CD8-positive, alpha-beta memory T cell (primary cell): ENCODE data around the gene LHB. TPM values are rescaled to one million over a fixed set of nuclear protein-coding genes. Genes with fewer than 3 reads are reported as not detected.
A peak's percentile ranks its signal among the peaks of the same experiment; 100 is the strongest.

Experiments used
- CTCF ChIA-PET: fragments of 350-600 bp; sonication (Branson Sonifier 250); formaldehyde crosslinking; loops from one replicate; lab custom pipeline; 2021; ENCODE audit warnings: antibody characterized with exemption; lab: Charles Lee
- POLR2A ChIA-PET: fragments of 350-600 bp; sonication (Branson Sonifier 250); formaldehyde crosslinking; loops from one replicate; lab custom pipeline; 2021; ENCODE audit warnings: antibody characterized with exemption; lab: Charles Lee
- DNase-seq, 5 donors: peaks; one replicate each; pipeline versions ENCODE4 v3.0.0 to v3.0.0-alpha.2; 2020 to 2022; ENCODE audit warnings: mixed read lengths in 1 of 5
- H3K27ac ChIP-seq: one replicate; pipeline ENCODE4 v1.7.0; 2013; ENCODE audit warnings: low read depth, mild to moderate bottlenecking, low read length, moderate library complexity
- H3K27me3 ChIP-seq: 2 replicates; pipeline ENCODE4 v1.7.0; 2013; ENCODE audit warnings: low read length, mild to moderate bottlenecking; ENCODE audit not compliant: insufficient read depth, poor library complexity, severe bottlenecking
- H3K36me3 ChIP-seq: 2 replicates; pipeline ENCODE4 v1.7.0; 2013; ENCODE audit warnings: mild to moderate bottlenecking, low read length, moderate library complexity; ENCODE audit not compliant: insufficient read depth
- H3K4me1 ChIP-seq: 2 replicates; pipeline ENCODE4 v1.7.0; 2013; ENCODE audit warnings: mild to moderate bottlenecking, low read length, moderate library complexity; ENCODE audit not compliant: insufficient read depth
- H3K4me3 ChIP-seq: 2 replicates; pipeline ENCODE4 v1.7.0; 2013; ENCODE audit warnings: mild to moderate bottlenecking, low read length
- H3K9me3 ChIP-seq: 2 replicates; pipeline ENCODE4 v1.7.0; 2013; ENCODE audit warnings: mild to moderate bottlenecking, low read length
- H3K27ac Mint-ChIP-seq, 8 donors: one replicate each; pipeline ENCODE4 v1.8.0; 2020 to 2021; ENCODE audit warnings: mixed read lengths in 8 of 8, mild to moderate bottlenecking in 6 of 8, inconsistent platforms in 3 of 8, moderate library complexity in 3 of 8
- H3K27me3 Mint-ChIP-seq, 2 donors: one replicate each; pipeline ENCODE4 v1.8.0; 2020 to 2021; ENCODE audit warnings: mixed read lengths in 2 of 2, mild to moderate bottlenecking in 1 of 2, moderate library complexity in 1 of 2
- H3K36me3 Mint-ChIP-seq, 3 donors: one replicate each; pipeline ENCODE4 v1.8.0; 2020 to 2021; ENCODE audit warnings: mixed read lengths in 3 of 3, inconsistent platforms in 1 of 3, mild to moderate bottlenecking in 1 of 3
- H3K4me1 Mint-ChIP-seq, 3 donors: one replicate each; pipeline ENCODE4 v1.8.0; 2020 to 2021; ENCODE audit warnings: mixed read lengths in 3 of 3, inconsistent platforms in 1 of 3, mild to moderate bottlenecking in 1 of 3
- H3K4me3 Mint-ChIP-seq, 7 donors: one replicate each; pipeline ENCODE4 v1.8.0; 2020 to 2021; ENCODE audit warnings: mixed read lengths in 7 of 7, mild to moderate bottlenecking in 6 of 7, moderate library complexity in 4 of 7, inconsistent platforms in 2 of 7
- H3K9me3 Mint-ChIP-seq, 5 donors: one replicate each; pipeline ENCODE4 v1.8.0; 2020 to 2022; ENCODE audit warnings: mixed read lengths in 5 of 5, mild to moderate bottlenecking in 3 of 5, moderate library complexity in 2 of 5, inconsistent platforms in 1 of 5
- polyA plus RNA-seq: library from polyadenylated mRNA; unstranded; fragments of 300-500 nt; fragmentation: Illumina TruSeq; gene quantifications from one replicate; pipeline ENCODE4 v1.2.3, GENCODE V29; 2021
- total RNA-seq, 2 experiments: library from RNA; stranded (reverse); gene quantifications; one replicate each; pipeline ENCODE4 v1.2.3, GENCODE V29; 2021

The LHB gene
- total and polyA plus RNA-seq, 3 experiments from 2014 or later, result not detected

DNA sequence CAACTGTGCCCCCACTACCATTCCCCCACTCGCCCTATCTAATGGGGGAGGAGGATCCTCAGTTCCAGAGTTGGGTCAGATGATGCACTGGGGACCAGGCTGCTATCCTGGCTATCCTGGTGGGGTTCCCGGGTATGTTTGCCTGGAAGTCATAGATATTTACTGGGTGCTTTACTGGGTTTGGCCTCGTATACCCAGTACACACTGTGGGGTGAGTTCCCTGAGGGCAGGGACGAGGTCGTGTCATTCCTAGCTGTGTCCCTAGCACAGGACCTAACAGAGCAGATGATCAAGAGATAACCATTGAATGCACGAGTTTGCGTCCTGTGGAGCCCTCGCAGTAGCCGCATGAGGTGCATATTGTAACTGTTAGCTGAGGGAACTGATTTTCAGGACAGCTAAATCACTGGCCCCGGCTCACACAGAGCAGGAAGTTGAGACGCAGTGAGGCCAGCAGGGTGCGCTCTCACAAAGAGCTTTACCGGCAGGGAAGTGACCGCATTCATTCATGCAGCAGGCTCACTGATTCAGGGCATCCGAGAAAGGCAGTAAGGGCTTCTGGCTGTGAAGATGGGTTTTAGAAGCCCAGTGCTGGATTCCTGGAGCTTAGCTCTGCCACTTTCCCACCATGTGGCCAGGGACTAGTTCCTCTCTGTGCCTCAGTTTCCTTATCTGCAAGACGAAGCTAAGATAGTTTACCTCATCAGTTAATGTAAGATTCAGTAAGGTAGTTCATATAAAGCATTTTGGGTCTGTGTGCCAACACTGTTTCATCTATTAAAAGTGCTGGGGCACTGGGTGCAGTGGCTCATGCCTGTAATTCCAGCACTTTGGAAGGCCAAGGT is 17.2 kb downstream of the LHB start:
- peaks cover 10 to 24% (median 14%) of the 10 kb centered on the region in 3 donors for H3K4me1 Mint-ChIP-seq
- POLR2A ChIA-PET, result no interaction called here

DNA sequence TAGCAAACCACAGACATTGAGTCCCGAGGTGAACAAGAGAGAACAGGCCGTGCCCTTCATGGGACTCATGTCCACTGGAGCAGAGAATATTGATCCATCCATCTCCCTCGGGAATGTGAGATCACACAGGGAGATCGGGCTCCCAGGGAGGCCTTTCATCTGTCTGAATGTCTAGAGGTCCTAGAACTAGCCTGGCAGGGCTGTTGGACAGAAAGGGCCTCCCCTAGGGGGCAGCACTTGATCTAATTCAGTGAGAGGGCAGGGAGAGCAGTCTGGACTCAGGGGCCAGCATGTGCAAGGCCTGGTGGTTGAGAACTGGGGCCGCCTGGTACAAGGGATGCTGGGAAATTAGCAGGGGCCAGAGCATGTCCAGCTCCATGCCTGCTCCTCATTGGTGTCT is 18.9 kb downstream of the LHB start:
- POLR2A ChIA-PET, result interaction anchor here (0.6 kb wide), 1 partner anchor 85 kb away, joined by 5 read pairs; no protein-coding TSS in a partner anchor
- CTCF ChIA-PET, result interaction anchor here (1.4 to 3.1 kb wide), 5 partner anchors 21 to 148 kb away, joined by 3 to 11 read pairs (median 9); partner anchors contain the start of gene LIN7B
- H3K27ac Mint-ChIP-seq, result peak overlapping the region in 1 of 8 donors; percentile 75
- H3K27me3 ChIP-seq, result no peaks in the 10 kb centered on the region
- no peak overlapping the region for H3K4me3 Mint-ChIP-seq
- peaks cover 0 to 2% of the 10 kb centered on the region in 2 donors for H3K27me3 Mint-ChIP-seq
- DNase-seq, result peak in 2 of 5 donors; percentile 29 to 60
- no peak overlapping the region for H3K27ac ChIP-seq
- H3K36me3 Mint-ChIP-seq, result peaks cover 0 to 20% (median 0%) of the 10 kb centered on the region in 3 donors
- H3K4me3 ChIP-seq, result no peak overlapping the region
- H3K9me3 Mint-ChIP-seq, result no peaks in the 10 kb centered on the region
- peaks cover 18 to 34% (median 24%) of the 10 kb centered on the region in 3 donors for H3K4me1 Mint-ChIP-seq
- H3K9me3 ChIP-seq, result no peaks in the 10 kb centered on the region
- H3K4me1 ChIP-seq, result peaks cover 14% of the 10 kb centered on the region
- H3K36me3 ChIP-seq, result no peaks in the 10 kb centered on the region

More for the DNA sequence above, 17.2 kb downstream of the LHB start:
- Histone ChIP-seq H3K4me1 (peaks cover 5% of the 10 kb centered on the region), H3K4me3 (no peak overlapping the region), H3K9me3 (no peaks in the 10 kb centered on the region), H3K27ac (no peak overlapping the region), H3K27me3 (no peaks in the 10 kb centered on the region), H3K36me3 (peaks cover 7% of the 10 kb centered on the region)
- Mint-ChIP-seq H3K4me3 (peak overlapping the region in 1 of 7 donors; percentile 3), H3K27ac (peak overlapping the region in 2 of 8 donors; percentile 54 to 77), H3K27me3 (no peaks in the 10 kb centered on the region), H3K9me3 (no peaks in the 10 kb centered on the region), H3K36me3 (peaks cover 0 to 31% (median 0%) of the 10 kb centered on the region in 3 donors)
- CTCF ChIA-PET, result interaction anchor here (0.8 to 3.1 kb wide), 9 partner anchors 10 to 199 kb away, joined by 3 to 10 read pairs (median 5); no protein-coding TSS in a partner anchor
- peak; percentile 44 to 72 (median 45) for DNase-seq

DNA sequence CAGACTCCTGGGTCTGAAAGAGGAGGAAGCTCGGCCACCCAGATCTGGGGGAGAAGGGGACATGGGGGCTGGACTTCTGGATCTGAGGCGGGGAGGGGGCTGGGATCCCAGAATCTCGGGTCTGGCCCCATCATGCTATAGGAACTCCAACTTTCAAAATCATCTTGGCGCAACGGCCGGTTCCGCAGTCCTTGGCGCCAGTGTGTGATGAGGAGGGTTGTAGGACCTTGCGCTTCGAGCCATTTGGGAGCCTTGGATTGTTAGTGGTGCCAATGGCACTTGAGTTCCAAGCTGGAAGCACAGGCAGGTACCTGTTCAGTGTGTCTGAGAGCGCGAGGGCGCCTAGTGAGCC is 22.9 kb downstream of the LHB start:
- H3K27ac Mint-ChIP-seq, result peak overlapping the region; percentile 88 to 100 (median 98)
- no peaks in the 10 kb centered on the region for H3K9me3 ChIP-seq
- H3K9me3 Mint-ChIP-seq, result no peaks in the 10 kb centered on the region
- POLR2A ChIA-PET, result interaction anchor here (0.6 to 1.8 kb wide), 16 partner anchors 17 to 883 kb away, joined by 3 to 18 read pairs (median 5); partner anchors contain the start of genes AKT1S1, DHDH, FTL and NUCB1
- H3K4me1 ChIP-seq, result peaks cover 27% of the 10 kb centered on the region
- H3K27me3 Mint-ChIP-seq, result peaks cover 0 to 2% of the 10 kb centered on the region in 2 donors
- peaks cover 28 to 54% (median 41%) of the 10 kb centered on the region in 3 donors for H3K4me1 Mint-ChIP-seq
- H3K4me3 Mint-ChIP-seq, result peak overlapping the region; percentile 88 to 97 (median 96)
- no peaks in the 10 kb centered on the region for H3K36me3 ChIP-seq
- CTCF ChIA-PET, result interaction anchor here (0.7 to 3.2 kb wide), 25 partner anchors 9 to 476 kb away, joined by 3 to 25 read pairs (median 6); partner anchors contain the start of genes CA11, FTL, LHB and LIN7B
- no peaks in the 10 kb centered on the region for H3K27me3 ChIP-seq
- no peak for DNase-seq
- peak overlapping the region; percentile 87 for H3K4me3 ChIP-seq
- peak overlapping the region; percentile 85 for H3K27ac ChIP-seq
- peaks cover 0 to 23% (median 4%) of the 10 kb centered on the region in 3 donors for H3K36me3 Mint-ChIP-seq

DNA sequence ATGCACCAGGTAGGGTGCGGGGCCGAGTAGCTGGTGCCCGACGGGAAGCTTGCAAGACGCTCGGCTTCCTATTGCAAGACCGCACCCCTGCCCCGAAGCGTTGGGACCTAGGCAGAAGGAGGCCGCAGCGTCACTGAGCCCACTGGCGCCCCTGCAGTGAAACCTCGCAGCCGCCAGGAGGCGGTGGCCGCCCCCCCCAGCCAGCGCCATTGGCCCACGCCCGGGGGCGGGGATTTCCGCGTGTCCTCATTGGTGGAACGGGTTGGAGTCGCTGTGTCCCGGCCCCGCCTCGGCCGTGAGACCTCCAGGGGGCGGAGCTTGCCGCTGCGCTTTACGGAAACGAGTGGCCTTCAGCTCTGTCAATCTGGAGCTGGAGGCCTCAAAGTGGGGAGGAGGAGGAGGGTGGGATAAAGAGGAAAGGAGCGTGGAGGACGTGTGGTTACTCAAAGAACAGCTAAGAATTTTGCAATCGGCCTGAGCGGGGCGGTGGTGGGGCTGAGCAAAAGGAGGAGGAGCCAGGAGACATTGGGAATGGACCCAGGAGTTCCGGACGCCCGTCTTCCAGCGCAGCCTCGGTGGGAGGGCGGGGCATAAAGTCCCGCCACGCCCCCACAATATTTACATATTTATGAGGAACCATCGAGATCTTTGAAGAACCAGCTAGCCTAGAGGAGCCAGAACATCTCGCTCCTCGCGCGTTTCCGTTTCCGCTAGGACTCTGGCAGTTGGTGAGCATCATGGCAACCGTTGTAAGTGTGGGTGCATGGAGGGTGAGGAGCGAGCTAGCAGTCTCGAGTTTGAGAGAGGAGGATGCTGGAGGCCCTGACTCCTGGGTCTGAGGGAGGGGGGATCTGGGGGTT is 23.5 kb downstream of the LHB start, which contains the start of the genes GYS1 and RUVBL2:
Gene GYS1 (minus strand): TSS at position 135 of the 860 bp plus-strand sequence. CDS start 197 bp downstream, outside the sequence.
Gene RUVBL2 (plus strand): TSS at position 713 of the 860 bp plus-strand sequence. CDS start 25 bp downstream, at position 738.
- Histone ChIP-seq H3K4me3 (peak within 1 kb of the TSS; percentile 87), H3K36me3 (no peaks in the 10 kb centered on the region), H3K4me1 (peaks cover 27% of the 10 kb centered on the region), H3K9me3 (no peaks in the 10 kb centered on the region), H3K27ac (peak within 1 kb of the TSS; percentile 85), H3K27me3 (no peaks in the 10 kb centered on the region)
- Mint-ChIP-seq H3K9me3 (no peaks in the 10 kb centered on the region), H3K27ac (peak within 1 kb of the TSS; percentile 88 to 100 (median 98)), H3K4me1 (peaks cover 28 to 54% (median 41%) of the 10 kb centered on the region in 3 donors), H3K36me3 (peaks cover 0 to 29% (median 7%) of the 10 kb centered on the region in 3 donors), H3K27me3 (peaks cover 0 to 2% of the 10 kb centered on the region in 2 donors), H3K4me3 (peak within 1 kb of the TSS; percentile 88 to 97 (median 96))
- POLR2A ChIA-PET, result interaction anchor here (0.6 to 1.8 kb wide), 20 partner anchors 9 to 884 kb away, joined by 3 to 18 read pairs (median 4); partner anchors contain the start of genes AKT1S1, DHDH, FTL and NUCB1
- CTCF ChIA-PET, result interaction anchor here (0.6 to 3.2 kb wide), 53 partner anchors 9 to 484 kb away, joined by 3 to 25 read pairs (median 4); partner anchors contain the start of genes BAX, CA11, FTL and LHB
- peak; percentile 98 to 99 (median 99) for DNase-seq

DNA sequence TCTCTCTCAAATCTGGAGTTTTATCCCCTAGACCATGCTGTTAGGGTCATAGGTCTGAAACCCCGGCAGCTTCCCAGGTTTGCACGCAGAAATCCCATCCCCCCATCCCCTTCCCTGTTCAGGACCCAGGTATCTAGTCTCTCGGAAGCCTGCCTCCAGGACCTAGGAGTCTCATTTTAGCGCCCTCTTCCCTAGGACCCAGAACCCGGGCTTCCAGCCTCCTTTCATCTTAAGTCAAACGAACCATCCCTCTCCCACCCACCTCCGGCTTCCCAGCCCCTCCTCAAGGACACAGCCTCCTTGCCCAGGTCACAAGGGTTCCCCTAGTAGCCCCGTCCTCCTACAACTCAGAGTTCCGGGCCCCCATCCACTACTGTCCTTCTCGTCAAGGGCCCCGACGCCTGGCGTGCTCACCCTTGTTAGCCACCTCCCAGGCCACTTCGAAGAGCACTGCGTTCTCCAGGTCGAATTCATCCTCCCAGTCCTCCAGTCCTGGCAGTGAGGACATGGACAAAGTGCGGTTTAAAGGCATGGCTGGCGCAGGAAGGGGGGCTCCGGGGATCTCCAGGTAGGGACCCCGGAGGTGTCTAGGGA is 24.2 kb downstream of the LHB start:
- H3K4me3 ChIP-seq, result peak overlapping the region; percentile 75
- Mint-ChIP-seq H3K4me3 (peak overlapping the region; percentile 88 to 97 (median 96)), H3K4me1 (peaks cover 31 to 48% (median 44%) of the 10 kb centered on the region in 3 donors), H3K9me3 (no peaks in the 10 kb centered on the region), H3K36me3 (peaks cover 4 to 33% (median 11%) of the 10 kb centered on the region in 3 donors), H3K27ac (peak overlapping the region; percentile 80 to 98 (median 94)), H3K27me3 (peaks cover 0 to 2% of the 10 kb centered on the region in 2 donors)
- ChIA-PET CTCF (interaction anchor here (0.8 to 3.2 kb wide), 33 partner anchors 10 to 478 kb away, joined by 3 to 25 read pairs (median 5); partner anchors contain the start of genes FTL, LHB, LIN7B and NUCB1), POLR2A (interaction anchor here (0.5 to 1.8 kb wide), 16 partner anchors 8 to 884 kb away, joined by 3 to 18 read pairs (median 5); partner anchors contain the start of genes AKT1S1, FTL, NUCB1 and PPP1R15A)
- no peaks in the 10 kb centered on the region for H3K27me3 ChIP-seq
- peaks cover 27% of the 10 kb centered on the region for H3K4me1 ChIP-seq
- H3K36me3 ChIP-seq, result no peaks in the 10 kb centered on the region
- no peaks in the 10 kb centered on the region for H3K9me3 ChIP-seq
- peak overlapping the region; percentile 81 for H3K27ac ChIP-seq
- DNase-seq, result no peak

DNA sequence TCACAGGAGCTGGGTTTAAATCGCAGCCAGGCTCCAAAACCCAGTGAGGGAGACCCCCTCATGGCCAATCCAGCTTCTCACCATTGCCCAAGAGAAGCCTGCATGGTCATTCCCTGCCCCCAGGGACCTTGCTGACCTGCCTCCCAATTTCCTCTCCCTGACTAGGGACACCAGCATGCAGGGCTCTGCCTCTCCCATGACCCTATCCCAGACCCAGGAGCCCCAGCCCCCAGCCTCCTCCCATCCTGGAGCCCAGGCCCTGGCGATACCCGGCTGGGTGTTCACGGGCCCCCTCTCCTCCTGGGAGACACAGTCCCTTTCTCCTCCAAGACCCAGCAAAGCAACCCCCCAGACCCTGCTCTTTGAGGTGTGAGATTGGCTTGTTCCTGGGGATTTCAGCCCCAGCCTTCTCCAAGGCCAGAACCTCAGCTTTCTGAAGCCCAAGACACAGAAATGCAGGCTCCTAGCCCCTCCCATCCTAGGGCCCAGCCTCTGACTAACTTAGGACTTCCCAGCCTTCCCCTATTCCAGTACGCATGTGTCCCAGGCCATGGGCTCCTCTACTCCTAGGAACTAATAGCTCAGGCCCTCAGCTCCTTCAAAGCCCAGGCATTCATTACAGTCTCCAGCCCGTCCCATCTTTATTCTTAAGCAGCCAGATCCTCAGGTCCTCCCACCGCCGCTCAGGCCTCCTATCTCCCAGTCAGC is 24.9 kb downstream of the LHB start:
- Mint-ChIP-seq H3K27ac (peak overlapping the region; percentile 34 to 98 (median 92)), H3K9me3 (no peaks in the 10 kb centered on the region), H3K4me3 (peak overlapping the region; percentile 88 to 97 (median 96)), H3K4me1 (peaks cover 31 to 46% (median 42%) of the 10 kb centered on the region in 3 donors), H3K36me3 (peaks cover 4 to 33% (median 11%) of the 10 kb centered on the region in 3 donors), H3K27me3 (peaks cover 0 to 2% of the 10 kb centered on the region in 2 donors)
- Histone ChIP-seq H3K9me3 (no peaks in the 10 kb centered on the region), H3K27me3 (no peaks in the 10 kb centered on the region), H3K4me1 (peaks cover 27% of the 10 kb centered on the region), H3K27ac (peak overlapping the region; percentile 81), H3K36me3 (no peaks in the 10 kb centered on the region), H3K4me3 (peak overlapping the region; percentile 75)
- DNase-seq, result no peak
- ChIA-PET CTCF (interaction anchor here (0.8 to 3.2 kb wide), 9 partner anchors 9 to 196 kb away, joined by 3 to 25 read pairs (median 14); partner anchors contain the start of genes FTL and LHB), POLR2A (interaction anchor here (0.5 to 1.8 kb wide), 5 partner anchors 26 to 672 kb away, joined by 3 to 7 read pairs (median 5); partner anchors contain the start of genes RPL18 and SPHK2)
